Spleen (tissue), 3 donors: ENCODE results near the gene TKT.

ENCODE experiments used
- POLR2A ChIP-seq, 3 donors: fragments of 450-650 bp; IDR thresholded peaks; one replicate each; pipeline ENCODE4 v1.5.1; 2017; ENCODE audit warnings: antibody characterized with exemption in 3 of 3, mild to moderate bottlenecking in 1 of 3
- POLR2AphosphoS5 ChIP-seq, 3 donors: sonication (generic); formaldehyde crosslinking; IDR thresholded peaks; one replicate each; pipeline ENCODE4 v1.5.1; 2017; ENCODE audit warnings: antibody characterized with exemption in 3 of 3

- TF ChIP-seq POLR2A (IDR thresholded peaks at IDR 0.05): no peak
- TF ChIP-seq POLR2AphosphoS5 (IDR thresholded peaks at IDR 0.05): peak in 2 of 3 donors; percentile 15 to 50
Observed at GRCh38 chr3:53243165-53243564, 12.7 kb downstream of the TKT start.
